GM18867 (cell line): Measurements from ENCODE around the gene GOLGB1.
"Not testable (repeated sequence)": the region's sequence is repeated elsewhere in the genome, so short reads cannot be mapped to it uniquely, and the experiment has no call there.

Experiments used
- ATAC-seq: cut with Tn5 transposase; IDR thresholded peaks from one replicate; pipeline ENCODE4 v1.9.1; 2021; ENCODE audit warnings: mild to moderate bottlenecking, moderate library complexity; ENCODE audit not compliant: unreplicated experiment

The GOLGB1 gene

GRCh38 chr3:121696186-121696585 is 53.4 kb downstream of the GOLGB1 start:
- ATAC-seq = no peak

DNA sequence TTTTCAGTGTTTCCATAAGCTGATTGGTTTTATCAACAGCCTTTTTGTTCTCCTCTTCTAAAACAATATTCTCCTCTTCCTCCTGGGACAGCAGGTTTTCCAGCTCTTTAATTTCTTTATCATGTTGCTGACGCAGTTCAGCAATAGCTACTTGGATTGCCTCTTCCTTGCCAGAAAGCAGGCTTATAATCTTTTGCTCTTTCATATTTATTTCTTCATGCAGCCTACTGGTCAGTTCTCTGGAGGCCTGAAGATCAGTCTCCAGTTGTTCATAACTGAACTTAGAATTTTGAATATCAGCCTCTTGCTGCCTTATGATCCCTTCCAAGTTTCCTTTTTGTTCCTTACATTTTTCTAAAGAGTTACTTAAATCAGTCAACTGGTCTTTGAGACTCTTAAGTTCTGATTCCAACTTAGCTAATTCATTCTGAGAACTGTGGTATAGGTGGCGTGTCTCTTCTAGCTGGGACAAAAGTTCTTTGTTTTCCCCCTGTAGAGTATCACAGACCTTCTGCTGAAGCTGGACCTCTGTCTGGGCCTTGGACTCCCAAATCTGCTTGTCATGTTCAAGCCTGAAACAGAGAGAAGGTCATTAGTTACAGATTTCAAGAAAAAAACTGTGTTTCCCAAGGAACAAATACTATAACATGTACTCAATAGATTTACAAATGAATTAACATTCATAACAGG is 57.4 kb downstream of the GOLGB1 start:
- ATAC-seq = no peak

DNA sequence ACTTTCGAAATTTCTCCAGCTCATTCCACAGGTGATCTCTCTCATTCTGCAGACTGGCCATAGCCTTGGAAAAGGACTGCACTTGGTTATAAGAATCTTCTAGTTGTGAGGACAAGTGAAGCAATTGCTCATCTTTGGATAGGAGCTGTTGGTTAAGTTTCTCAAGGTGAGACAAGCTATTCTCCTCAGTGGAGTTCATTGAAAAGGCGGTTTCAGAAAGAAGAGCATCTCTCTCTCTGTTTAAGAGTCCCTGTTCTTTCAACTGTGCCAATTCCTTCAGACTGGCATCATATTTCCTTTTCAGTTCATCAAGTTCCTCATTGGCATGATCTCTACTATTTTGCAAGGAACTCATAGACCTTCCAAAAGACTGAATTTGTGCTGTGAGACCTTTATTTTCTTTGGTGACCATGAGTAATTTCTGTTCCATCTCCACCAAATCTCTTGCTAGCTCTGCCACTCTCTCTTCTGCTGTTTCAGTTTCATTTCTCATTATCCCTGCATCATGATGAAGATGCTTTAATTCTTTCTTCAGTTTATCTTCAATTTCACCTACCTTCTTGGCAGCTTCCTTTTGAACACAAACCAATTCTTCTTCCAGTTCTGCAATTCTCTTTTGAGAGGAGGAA is 58.6 kb downstream of the GOLGB1 start:
- peak; percentile 65 for ATAC-seq

DNA sequence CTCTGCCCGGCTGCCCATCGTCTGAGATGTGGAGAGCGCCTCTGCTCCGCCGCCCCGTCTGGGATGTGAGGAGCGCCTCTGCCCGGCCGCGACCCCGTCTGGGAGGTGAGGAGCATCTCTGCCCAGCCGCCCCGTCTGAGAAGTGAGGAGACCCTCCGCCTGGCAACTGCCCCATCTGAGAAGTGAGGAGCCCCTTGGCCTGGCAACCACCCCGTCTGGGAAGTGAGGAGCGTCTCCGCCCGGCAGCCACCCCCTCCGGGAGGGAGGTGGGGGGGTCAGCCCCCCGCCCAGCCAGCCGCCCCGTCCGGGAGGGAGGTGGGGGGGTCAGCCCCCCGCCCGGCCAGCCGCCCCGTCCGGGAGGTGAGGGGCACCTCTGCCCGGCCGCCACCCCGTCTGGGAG is 60.8 kb downstream of the GOLGB1 start:
- ATAC-seq = not testable (repeated sequence)

DNA sequence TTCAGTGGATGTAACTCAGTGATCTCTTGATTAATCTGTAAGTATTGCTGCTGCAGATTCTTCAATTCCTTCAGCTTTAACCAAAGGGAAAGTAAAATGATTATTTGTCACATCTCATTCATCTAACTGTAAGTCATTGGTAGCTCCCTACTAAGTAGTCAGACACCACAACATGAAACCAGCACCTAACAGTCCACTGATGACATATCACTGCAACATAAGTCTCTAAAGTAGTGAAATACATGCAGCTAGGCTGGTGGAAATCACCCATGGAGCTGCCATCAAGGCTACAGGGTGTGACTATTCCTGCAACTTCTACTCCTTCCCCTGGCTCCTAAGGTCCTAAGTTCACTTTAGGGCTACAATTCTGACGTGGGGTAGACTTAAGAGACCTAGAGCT is 67.7 kb downstream of the GOLGB1 start:
- no peak for ATAC-seq

DNA sequence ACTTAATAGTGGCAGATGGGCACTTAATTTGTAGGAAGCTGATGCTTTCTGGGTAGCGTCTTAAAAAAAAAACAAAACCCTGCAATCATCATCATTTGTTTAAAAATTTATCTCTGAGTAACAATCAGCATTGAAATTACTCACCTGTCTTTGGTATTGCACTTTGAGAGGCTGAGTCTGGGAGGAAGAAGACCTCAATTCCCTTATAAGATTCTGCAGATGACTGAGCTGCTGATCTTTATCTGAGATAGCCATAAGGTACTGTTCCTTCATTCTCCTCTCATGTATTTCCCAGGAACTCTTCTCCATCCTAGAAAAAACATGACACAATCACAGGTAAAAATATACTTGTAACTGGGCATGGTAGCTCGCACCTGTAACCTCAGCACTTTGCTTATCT is 72.4 kb downstream of the GOLGB1 start:
- no peak for ATAC-seq

- ATAC-seq = no peak
These were observed 78.9 kb downstream of the GOLGB1 start for GRCh38 chr3:121670676-121671075.

- no peak for ATAC-seq
These were observed 82.2 kb downstream of the GOLGB1 start for GRCh38 chr3:121667333-121667732.

DNA sequence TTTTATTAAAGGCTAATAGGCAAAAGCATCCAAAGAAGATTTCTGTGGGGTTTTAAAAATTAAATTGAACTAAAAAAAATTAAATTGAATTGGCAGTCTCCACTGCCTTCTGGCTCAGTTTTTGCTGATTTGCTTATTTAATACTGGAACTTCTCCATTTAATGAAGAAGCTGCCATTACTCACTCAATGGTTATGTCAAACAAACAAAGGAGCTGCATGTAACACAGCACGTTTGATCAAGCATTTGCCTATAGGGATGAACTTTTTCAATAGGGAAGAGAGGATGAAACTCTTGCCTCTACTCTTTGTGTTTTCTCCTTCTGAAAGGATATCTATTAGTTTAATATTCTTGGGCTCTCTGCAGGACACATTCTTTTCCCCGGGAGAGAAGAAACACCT is 84.1 kb downstream of the GOLGB1 start:
- ATAC-seq = no peak

- ATAC-seq = no peak
These were observed 86.2 kb downstream of the GOLGB1 start for GRCh38 chr3:121663171-121663847.

GRCh38 chr3:121662742-121663141 is 86.8 kb downstream of the GOLGB1 start:
- no peak for ATAC-seq

DNA sequence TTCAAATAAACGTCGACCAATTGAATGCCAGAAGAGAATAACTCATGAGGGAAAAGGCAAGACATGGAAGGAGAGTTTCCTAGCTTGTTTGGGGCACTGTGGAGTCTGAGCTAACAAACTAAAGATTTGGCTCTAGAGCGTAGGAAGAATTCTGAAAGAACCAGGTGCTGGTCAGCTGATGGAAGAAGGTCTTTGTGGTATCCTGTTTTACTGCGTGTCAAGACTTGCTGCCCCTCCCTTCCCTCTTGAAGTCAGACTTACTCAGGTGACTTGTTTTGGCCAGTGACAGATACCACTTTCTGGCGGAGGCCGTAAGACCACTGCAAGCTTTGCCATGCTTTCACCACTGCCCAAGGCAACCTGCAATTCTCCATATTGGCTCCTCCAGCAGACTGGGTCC is 88.2 kb downstream of the GOLGB1 start:
- ATAC-seq = no peak

- ATAC-seq = peak; percentile 86
These were observed 89.0 kb downstream of the GOLGB1 start, which contains the start of gene HCLS1 for GRCh38 chr3:121660356-121661171. HCLS1 (minus strand) TSS chr3:121660903; CDS start chr3:121658347, 2,556 bp downstream.

- ATAC-seq = no peak
These were observed 90.0 kb downstream of the GOLGB1 start for GRCh38 chr3:121659586-121659985.

DNA sequence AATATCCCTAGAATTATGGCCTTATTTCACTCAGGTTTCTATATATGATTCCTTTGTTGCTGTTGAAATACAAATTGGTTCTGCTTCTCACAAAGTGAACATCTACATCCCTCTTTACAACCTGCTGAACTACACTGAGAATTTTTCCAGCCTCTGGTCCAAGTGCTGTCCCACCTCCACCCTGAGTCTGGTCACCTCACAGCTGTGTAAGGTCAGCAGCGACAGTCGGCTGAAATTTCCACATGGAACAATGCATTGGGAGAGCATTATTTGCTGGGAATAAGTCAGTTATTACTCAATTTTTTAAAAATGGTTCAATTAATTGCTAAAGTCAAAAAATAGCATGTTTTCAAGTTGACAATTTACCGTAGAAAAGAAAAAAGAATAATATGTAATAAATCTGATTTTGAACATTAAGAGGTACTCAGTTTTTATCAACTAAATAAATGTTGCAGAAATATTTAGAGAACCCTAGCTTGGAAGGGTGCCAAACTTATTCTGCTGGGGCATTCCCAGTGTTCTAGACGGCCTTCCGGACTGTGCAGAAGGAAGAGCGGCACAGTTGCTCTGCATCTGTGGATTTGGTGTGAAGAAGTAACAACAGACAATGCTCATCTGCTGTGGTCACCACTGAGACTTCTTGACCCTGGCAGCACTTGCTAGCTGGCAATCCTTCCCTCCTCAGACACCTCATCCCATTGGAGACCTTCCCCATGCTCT is 90.7 kb downstream of the GOLGB1 start:
- ATAC-seq = no peak

DNA sequence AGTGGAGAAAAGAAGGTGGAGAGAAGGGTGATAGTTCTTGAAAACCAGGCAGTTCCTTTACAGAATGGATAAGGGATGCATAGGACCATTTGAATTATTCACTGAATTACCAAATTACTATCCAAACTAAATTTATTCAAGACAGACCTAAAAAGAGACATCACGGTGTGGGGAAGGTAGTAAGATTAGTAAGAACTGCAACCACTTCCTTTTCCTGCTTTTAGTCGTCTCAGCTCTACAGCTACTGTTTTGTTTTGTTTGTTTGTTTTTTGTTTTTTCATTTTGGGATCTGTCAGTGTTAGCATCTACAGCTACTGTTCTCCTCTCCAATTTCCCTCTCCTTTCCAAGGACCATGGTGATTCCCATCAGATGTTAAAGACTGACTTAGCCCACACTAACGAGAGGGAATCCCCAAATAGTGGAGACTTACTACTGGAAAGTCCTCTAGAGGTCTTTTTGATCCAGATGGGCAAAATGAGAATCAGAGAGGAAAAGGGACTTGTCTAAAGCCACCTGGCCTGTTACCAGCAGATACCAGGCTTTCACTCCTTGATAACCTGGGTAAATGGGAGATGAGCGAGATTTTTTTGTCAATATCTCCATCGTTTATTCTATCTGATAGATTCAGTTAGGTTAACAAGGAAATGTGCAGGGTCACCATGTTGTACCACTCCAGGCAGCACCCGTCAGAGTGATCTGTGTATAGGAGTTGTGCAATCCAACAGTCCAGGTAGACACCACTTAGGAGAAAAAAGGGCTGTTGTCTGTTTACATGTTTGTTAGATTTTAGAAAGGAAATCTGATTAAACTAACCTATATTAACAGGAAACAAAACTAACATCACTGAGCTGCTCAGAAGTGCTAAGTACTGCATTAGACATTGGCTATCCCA is 94.8 kb downstream of the GOLGB1 start:
- peak; percentile 70 for ATAC-seq

DNA sequence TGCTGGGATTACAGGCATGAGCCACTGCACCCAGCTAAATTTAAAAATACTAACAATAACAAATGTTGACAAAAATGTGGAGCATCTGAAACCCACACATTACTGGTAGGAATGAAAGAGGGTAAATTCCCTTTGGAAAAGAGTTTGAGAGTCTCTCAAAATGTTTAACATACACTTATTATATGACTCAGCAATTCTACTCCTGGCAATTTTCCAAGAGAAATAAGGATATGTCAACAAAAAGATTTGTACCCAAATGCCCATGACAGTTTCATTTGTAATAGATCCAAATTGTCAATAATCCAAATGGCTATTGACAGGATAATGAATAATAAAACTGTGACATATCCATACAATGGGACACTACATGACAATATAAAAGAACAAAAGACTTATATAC is 97.9 kb downstream of the GOLGB1 start:
- ATAC-seq = no peak

DNA sequence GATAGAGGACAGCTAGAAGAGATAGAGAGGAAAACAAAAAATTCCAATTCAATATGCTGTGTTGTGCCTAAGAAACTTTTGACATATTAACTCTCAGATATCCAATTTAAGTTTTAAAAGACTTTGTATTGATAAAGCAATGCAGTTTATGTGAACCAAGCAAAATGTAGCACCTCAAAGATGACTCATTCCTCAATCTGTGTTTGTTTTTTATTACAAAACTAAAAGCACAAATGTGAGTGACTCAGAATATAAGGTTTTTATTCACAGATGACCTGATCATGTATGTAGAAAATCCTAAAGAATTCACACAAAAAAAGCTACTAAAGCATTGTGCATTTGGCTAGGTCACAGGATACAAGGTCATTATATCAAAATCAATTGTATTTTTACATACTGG is 99.9 kb downstream of the GOLGB1 start:
- ATAC-seq = no peak

GRCh38 chr3:121648219-121648958 is 101.2 kb downstream of the GOLGB1 start:
- ATAC-seq = no peak
